Medulla oblongata (tissue), 1 donor: ENCODE results near the gene CSNK1A1.
A peak's percentile ranks its signal among the peaks of the same experiment; 100 is the strongest.
"Not testable (repeated sequence)": the region's sequence is repeated elsewhere in the genome, so short reads cannot be mapped to it uniquely, and the experiment has no call there.

Source experiments
- DNase-seq: peaks from one replicate; pipeline ENCODE4 v3.0.0-alpha.2; 2015; ENCODE audit errors: extremely low spot score

CSNK1A1 gene

GRCh38 chr5:149572576-149573231, 21.5 kb upstream of the CSNK1A1 start:
- DNase-seq: no peak

DNA sequence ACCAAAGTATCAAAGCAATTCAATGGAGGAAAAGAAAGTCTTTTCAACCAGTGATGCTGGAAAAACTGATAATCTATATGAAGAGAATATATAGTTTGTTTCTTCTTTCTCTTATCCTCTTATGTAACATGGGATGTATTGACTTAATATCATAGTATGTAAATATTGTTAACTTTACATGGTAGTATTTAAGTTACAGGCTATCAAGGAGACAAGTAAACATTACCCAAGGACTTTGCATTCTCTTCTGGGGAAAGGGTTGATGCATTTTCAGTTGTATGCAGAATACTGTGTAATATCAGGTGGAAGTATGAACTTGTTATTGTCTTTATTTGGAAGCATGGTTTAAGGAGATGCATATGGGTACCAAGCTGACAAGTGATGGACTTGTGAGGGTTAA, 20.9 kb upstream of the CSNK1A1 start:
- DNase-seq: no peak

- DNase-seq: no peak
These were observed 16.0 kb upstream of the CSNK1A1 start for GRCh38 chr5:149567226-149567625.

DNA sequence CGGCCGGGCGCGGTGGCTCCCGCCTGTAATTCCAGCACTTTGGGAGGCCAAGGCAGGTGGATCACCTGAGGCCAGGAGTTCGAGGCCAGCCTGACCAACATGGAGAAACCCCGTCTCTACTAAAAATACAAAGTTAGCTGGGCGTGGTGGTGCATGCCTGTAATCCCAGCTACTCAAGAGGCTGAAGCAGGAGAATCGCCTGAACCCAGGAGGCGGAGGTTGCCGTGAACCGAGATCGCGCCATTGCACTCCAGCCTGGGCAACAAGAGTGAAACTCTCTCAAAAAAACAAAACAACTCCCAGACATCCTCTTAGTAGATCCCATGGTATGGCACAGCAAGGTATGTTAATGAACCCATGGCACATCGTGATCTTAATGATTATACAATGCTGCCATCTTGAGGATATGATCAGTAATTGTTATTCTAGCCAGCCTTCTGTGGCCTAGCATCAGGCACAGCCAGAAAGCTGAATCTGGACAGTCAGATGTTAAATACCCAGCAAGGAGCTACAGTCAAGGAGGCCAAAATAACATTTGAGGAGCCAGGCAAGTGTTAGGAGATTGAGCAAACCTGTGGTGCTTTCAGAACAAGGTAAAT, 13.4 kb upstream of the CSNK1A1 start:
- peak; percentile 89 for DNase-seq

- DNase-seq: no peak
These were observed 12.2 kb upstream of the CSNK1A1 start for GRCh38 chr5:149563466-149563865.

- DNase-seq: peak; percentile 44
These were observed 10.6 kb upstream of the CSNK1A1 start for GRCh38 chr5:149561848-149562247.

GRCh38 chr5:149559706-149560105, 8.5 kb upstream of the CSNK1A1 start:
- no peak for DNase-seq

- no peak for DNase-seq
These were observed 1.4 kb upstream of the CSNK1A1 start for GRCh38 chr5:149552553-149553160.

GRCh38 chr5:149552038-149552494, 827 bp upstream of the CSNK1A1 start:
- no peak for DNase-seq

DNA sequence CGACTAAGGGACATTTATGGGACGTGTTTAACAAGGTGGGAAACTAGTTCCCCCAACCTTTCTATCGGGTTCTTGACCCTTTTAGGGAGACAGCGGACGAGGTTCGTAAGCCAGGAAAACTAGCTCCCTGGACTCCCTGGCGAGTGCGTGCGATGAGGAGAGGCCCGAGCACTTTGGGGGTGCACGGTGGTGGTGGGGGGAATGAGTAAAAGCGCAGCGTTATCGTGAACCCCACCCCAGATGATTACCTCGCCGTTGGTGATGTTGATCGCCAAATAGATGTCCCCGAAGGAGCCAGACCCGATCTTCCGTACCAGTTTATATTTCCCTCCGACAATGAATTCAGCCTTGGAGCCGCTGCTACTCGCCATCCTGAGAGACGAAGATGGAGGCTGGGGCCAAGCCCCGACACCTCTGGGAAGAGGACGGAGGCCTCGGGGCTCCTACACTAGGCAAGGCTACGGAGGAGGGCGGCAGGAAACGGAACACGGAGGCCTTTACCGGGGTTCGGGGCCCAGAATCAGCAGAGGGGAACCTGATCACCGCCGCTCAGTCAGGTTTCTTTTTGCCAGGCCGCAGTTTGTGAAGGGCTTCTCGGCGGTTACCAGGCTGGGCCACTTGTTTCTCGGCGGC, 529 bp downstream of the CSNK1A1 start:
- DNase-seq: peak; percentile 33

GRCh38 chr5:149550268-149550583, 1.0 kb downstream of the CSNK1A1 start:
- no peak for DNase-seq

- DNase-seq: peak; percentile 59
These were observed 1.6 kb downstream of the CSNK1A1 start for GRCh38 chr5:149549461-149550267.

DNA sequence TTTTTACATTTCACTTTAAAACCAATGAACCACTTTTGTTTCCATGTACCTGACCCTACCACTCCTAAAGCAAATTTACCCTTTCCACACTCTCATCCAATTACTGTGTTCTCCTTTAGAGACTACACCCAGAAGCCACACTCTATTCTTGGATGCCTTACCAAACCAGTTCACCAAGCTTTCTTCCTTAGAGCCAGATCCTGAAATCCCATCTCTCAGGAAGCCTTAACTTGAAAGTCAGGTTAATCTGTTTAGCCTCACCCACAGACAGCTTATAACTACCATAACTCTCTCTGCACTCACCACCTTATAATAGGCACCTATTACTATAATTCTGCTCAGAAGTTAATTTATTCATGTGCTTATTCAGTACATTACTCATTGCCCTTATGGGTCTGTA, 4.3 kb downstream of the CSNK1A1 start:
- no peak for DNase-seq

DNA sequence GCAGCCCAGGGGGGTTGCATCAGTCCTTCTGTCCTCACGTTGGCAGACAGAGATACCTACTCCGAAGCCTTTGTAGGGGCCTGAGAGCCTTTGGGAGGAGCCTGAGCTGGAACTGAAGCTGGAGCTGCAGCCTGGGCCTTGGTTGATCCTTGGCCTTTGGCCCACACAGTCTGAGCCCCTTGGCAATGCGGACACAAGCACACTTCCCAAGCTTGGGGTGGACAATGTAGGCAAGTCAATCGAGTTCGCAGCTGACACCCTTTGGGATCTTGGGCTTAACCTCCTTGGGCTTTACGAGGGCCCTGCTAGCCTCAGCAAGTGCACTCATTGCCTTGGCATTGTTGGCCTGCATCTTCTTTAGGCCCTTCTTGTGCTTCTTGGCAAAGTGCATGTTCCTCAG, 5.9 kb downstream of the CSNK1A1 start:
- no peak for DNase-seq

GRCh38 chr5:149544028-149544420, 7.2 kb downstream of the CSNK1A1 start:
- peak; percentile 50 for DNase-seq

DNA sequence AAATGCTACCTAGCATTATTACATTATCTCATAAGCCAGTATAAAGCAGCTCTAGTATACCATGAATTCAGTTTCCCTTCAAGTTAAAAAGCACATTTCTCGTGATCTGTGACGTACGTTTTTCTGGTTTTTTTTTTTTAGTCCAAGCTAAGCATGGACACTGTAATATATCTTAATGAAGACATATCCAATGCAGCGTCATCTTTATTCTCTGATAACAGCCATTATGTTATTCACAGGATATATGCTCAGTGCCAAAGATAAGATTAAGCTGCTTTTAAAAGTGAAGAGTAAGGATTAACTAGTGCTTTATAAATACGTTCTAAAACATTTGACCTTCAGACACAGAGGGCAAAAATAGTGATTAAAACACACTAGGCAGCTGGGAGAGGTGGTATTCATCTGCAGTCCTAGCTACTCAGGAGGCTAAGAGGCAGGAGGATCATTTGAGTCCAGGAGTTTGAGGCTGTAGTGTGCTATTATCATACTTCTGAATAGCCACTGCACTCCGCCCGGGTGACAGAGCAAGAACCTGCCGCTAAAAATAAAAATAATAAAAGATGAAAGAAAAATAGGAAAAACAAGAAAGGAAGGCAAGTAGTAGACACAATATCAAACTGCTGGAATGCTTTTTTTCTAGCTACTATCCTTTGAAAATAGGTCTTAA, 7.7 kb downstream of the CSNK1A1 start:
- no peak for DNase-seq

GRCh38 chr5:149541893-149542292, 9.3 kb downstream of the CSNK1A1 start:
- no peak for DNase-seq

DNA sequence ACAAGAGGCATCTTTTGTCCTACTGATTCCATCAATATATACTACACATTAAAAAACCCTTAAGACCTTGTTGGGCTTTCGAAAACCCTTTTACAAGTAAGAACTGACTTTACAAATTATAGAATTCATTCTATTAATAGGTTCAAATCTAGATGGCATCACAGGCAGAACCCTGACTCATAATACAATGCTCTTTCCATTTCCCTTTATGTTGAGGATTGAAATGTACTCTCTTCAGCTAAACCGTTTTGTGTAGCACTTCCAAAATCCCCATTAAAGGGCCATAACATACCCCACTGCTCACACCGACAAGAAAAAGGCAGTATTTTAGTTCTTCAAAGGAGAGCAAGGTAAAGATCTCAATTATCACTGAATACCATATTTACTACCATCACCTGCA, 11.2 kb downstream of the CSNK1A1 start:
- no peak for DNase-seq

- no peak for DNase-seq
These were observed 13.8 kb downstream of the CSNK1A1 start for GRCh38 chr5:149537374-149537975.

DNA sequence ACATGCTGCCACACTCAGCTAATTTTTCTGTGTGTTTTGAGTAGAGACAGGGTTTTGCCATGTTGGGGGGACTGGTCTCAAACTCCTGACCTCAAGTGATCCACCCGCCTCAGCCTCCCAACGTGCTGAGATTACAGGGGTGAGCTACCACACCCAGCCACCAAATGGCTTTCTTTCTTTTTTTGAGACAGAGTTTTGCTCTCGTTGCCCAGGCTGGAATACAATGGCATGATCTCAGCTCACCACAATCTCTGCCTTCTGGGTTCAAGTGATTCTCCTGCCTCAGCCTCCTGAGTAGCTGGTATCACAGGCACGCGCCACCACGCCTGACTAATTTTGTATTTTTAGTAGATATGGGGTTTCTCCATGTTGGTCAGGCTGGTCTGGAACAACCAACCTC, 15.5 kb downstream of the CSNK1A1 start:
- DNase-seq: not testable (repeated sequence)

DNA sequence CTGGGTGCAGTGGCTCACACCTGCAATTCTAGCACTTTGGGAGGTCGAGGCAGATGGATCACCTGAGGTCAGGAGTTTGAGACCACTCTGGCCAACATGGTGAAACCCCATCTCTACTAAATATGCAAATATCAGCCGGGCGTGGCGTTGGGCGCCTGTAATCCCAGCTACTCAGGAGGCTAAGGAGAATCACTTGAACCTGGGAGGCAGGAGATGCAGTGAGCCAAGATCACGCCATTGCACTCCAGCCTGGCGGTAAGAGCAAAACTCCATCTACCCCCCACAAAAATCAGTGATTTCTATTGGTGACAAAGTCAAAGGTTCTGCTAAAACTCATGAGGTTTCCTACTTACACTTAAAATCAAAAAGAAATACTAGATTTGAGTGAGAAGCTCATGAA, 18.8 kb downstream of the CSNK1A1 start:
- no peak for DNase-seq
